Neural cell (in vitro differentiated cells): Measurements from ENCODE around the gene ERBB4.

ENCODE experiments used
- EZH2 ChIP-seq: fragments of 200-600, 300-800 bp; shearing (Covaris generic), sonication (generic); IDR thresholded peaks from 2 replicates; pipeline ENCODE4 v1.6.1; 2014; ENCODE audit warnings: antibody characterized with exemption, low read length, borderline replicate concordance, mild to moderate bottlenecking; ENCODE audit not compliant: insufficient read depth, poor library complexity, severe bottlenecking
- POLR2AphosphoS5 ChIP-seq: IDR thresholded peaks from 2 replicates; pipeline ENCODE4 v1.6.1; 2012
- TF ChIP-seq, protein P1 (sequence below): fragments of 450-650 bp; IDR thresholded peaks from 2 replicates; pipeline ENCODE4 v1.5.1; 2014; ENCODE audit warnings: antibody characterized with exemption, mild to moderate bottlenecking, moderate library complexity; ENCODE audit not compliant: poor library complexity, severe bottlenecking
- TF ChIP-seq, protein P2 (sequence below): IDR thresholded peaks from 2 replicates; pipeline ENCODE4 v1.6.1; 2012; ENCODE audit warnings: borderline replicate concordance

DNA sequence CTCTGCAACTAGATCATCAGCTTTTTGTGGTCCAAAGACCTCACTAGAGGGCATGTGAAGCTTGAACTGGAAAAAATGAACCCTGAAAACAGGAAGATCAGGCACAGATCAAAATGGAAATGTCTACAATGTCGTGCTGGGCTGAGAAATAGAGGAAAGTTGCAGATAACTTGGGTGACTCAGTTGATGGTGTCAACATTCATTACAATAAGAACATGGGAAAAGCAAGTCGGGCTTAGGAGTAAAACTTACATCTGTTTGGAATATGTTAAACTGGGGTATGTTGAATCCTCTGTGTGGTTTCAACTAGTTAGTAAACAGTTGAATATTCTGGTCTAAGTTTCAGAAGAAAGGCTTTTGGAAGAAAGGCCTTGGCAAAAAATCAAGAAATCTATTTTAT is 940.4 kb downstream of the ERBB4 start:
- TF ChIP-seq EZH2: no peak
- no peak for TF ChIP-seq POLR2AphosphoS5
- TF ChIP-seq, protein P1, sequence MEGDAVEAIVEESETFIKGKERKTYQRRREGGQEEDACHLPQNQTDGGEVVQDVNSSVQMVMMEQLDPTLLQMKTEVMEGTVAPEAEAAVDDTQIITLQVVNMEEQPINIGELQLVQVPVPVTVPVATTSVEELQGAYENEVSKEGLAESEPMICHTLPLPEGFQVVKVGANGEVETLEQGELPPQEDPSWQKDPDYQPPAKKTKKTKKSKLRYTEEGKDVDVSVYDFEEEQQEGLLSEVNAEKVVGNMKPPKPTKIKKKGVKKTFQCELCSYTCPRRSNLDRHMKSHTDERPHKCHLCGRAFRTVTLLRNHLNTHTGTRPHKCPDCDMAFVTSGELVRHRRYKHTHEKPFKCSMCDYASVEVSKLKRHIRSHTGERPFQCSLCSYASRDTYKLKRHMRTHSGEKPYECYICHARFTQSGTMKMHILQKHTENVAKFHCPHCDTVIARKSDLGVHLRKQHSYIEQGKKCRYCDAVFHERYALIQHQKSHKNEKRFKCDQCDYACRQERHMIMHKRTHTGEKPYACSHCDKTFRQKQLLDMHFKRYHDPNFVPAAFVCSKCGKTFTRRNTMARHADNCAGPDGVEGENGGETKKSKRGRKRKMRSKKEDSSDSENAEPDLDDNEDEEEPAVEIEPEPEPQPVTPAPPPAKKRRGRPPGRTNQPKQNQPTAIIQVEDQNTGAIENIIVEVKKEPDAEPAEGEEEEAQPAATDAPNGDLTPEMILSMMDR: no peak
- TF ChIP-seq, protein P2, sequence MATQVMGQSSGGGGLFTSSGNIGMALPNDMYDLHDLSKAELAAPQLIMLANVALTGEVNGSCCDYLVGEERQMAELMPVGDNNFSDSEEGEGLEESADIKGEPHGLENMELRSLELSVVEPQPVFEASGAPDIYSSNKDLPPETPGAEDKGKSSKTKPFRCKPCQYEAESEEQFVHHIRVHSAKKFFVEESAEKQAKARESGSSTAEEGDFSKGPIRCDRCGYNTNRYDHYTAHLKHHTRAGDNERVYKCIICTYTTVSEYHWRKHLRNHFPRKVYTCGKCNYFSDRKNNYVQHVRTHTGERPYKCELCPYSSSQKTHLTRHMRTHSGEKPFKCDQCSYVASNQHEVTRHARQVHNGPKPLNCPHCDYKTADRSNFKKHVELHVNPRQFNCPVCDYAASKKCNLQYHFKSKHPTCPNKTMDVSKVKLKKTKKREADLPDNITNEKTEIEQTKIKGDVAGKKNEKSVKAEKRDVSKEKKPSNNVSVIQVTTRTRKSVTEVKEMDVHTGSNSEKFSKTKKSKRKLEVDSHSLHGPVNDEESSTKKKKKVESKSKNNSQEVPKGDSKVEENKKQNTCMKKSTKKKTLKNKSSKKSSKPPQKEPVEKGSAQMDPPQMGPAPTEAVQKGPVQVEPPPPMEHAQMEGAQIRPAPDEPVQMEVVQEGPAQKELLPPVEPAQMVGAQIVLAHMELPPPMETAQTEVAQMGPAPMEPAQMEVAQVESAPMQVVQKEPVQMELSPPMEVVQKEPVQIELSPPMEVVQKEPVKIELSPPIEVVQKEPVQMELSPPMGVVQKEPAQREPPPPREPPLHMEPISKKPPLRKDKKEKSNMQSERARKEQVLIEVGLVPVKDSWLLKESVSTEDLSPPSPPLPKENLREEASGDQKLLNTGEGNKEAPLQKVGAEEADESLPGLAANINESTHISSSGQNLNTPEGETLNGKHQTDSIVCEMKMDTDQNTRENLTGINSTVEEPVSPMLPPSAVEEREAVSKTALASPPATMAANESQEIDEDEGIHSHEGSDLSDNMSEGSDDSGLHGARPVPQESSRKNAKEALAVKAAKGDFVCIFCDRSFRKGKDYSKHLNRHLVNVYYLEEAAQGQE: no peak
